GM19043 (cell line): Measurements from ENCODE around the gene NHP2.
A peak's percentile ranks its signal among the peaks of the same experiment; 100 is the strongest.
"Not testable (repeated sequence)": the region's sequence is repeated elsewhere in the genome, so short reads cannot be mapped to it uniquely, and the experiment has no call there.

Source experiments
- ATAC-seq: cut with Tn5 transposase; IDR thresholded peaks from one replicate; pipeline ENCODE4 v1.9.1; 2021; ENCODE audit warnings: low read depth; ENCODE audit not compliant: unreplicated experiment

Gene NHP2

GRCh38 chr5:178153530-178154340 lies at the start of gene NHP2:
NHP2 (minus strand) TSS chr5:178153885; CDS start chr5:178153817, 68 bp downstream.
- ATAC-seq: peak; percentile 100

- no peak for ATAC-seq
Observed at GRCh38 chr5:178202541-178202940, 48.9 kb upstream of the NHP2 start.

- no peak for ATAC-seq
Observed at GRCh38 chr5:178201927-178202235, 48.2 kb upstream of the NHP2 start.

- ATAC-seq: no peak
Observed at GRCh38 chr5:178201221-178201926, 47.7 kb upstream of the NHP2 start.

- no peak for ATAC-seq
Observed at GRCh38 chr5:178199581-178200434, 46.1 kb upstream of the NHP2 start.

GRCh38 chr5:178198706-178199105 lies 45.0 kb upstream of the NHP2 start:
- no peak for ATAC-seq

GRCh38 chr5:178198151-178198550 lies 44.5 kb upstream of the NHP2 start:
- ATAC-seq: not testable (repeated sequence)

- no peak for ATAC-seq
Observed at GRCh38 chr5:178196986-178197385, 43.3 kb upstream of the NHP2 start.

GRCh38 chr5:178196281-178196812 lies 42.7 kb upstream of the NHP2 start:
- ATAC-seq: no peak

- no peak for ATAC-seq
Observed at GRCh38 chr5:178194026-178194425, 40.3 kb upstream of the NHP2 start.

- no peak for ATAC-seq
Observed at GRCh38 chr5:178193251-178193809, 39.6 kb upstream of the NHP2 start.

GRCh38 chr5:178192787-178193186 lies 39.1 kb upstream of the NHP2 start:
- ATAC-seq: no peak

GRCh38 chr5:178192244-178192643 lies 38.6 kb upstream of the NHP2 start:
- no peak for ATAC-seq

- no peak for ATAC-seq
Observed at GRCh38 chr5:178191661-178192060, 38.0 kb upstream of the NHP2 start.

- no peak for ATAC-seq
Observed at GRCh38 chr5:178189433-178189832, 35.7 kb upstream of the NHP2 start.

GRCh38 chr5:178187014-178187413 lies 33.3 kb upstream of the NHP2 start, which contains the start of gene GMCL2:
GMCL2 (minus strand) TSS chr5:178187371; CDS start chr5:178187299, 72 bp downstream.
- ATAC-seq: no peak

GRCh38 chr5:178186427-178186826 lies 32.7 kb upstream of the NHP2 start:
- ATAC-seq: no peak

- no peak for ATAC-seq
Observed at GRCh38 chr5:178182158-178182876, 28.6 kb upstream of the NHP2 start.

GRCh38 chr5:178180141-178180863 lies 26.6 kb upstream of the NHP2 start:
- ATAC-seq: no peak
